K562 (cell line): ENCODE measurements around the gene CCDC88C. TPM values are rescaled to one million over a fixed set of nuclear protein-coding genes. Genes with fewer than 3 reads are reported as not detected.

Experiments
- ATAC-seq: fragments of 200-7000 bp; cut with Tn5 transposase; 3 replicates; pipeline ENCODE4 v1.9.1; 2020; ENCODE audit warnings: moderate library complexity
- BruUV-seq: library from RNA; stranded (reverse); fragments of 400-500 nt; replicated peaks from 2 replicates; lab custom pipeline; 2021; lab: Mats Ljungman, UMichigan
- CTCF ChIA-PET: fragments of 300-600 bp; formaldehyde crosslinking; extraction: SDS; loops from one replicate; lab custom pipeline; 2021; ENCODE audit warnings: low intra/inter-chr PET ratio; lab: Yijun Ruan, JAX
- POLR2A ChIA-PET: fragments of 300-600, 350-650 bp; sonication (Branson Sonifier 250); formaldehyde crosslinking; extraction: SDS; loops from one replicate; lab custom pipeline; 2021; ENCODE audit warnings: antibody characterized with exemption, inconsistent platforms; lab: Yijun Ruan, JAX
- DNase-seq, 4 experiments: peaks; one replicate each; pipeline versions ENCODE4 v3.0.0 to v3.0.0-alpha.2; 2011 to 2018; ENCODE audit warnings: low spot score in 3 of 4, mixed read lengths in 3 of 4; ENCODE audit errors: extremely low read depth in 1 of 4
- FAIRE-seq: peaks from 2 replicates; lab custom pipeline; 2011; peaks lifted over from hg19 to GRCh38; lab: Jason Lieb, UNC
- H2AFZ ChIP-seq: 2 replicates; pipeline ENCODE4 v1.6.0; 2011; ENCODE audit warnings: low read depth, low read length, control low read depth, inconsistent platforms
- H3K27ac ChIP-seq: fragments of 200-600 bp; 3 replicates; pipeline ENCODE4 v1.8.0; 2011; ENCODE audit warnings: low read depth, mild to moderate bottlenecking, control low read depth, inconsistent platforms, low read length, moderate library complexity, mixed read lengths; ENCODE audit errors: extremely low read depth
- H3K27me3 ChIP-seq, 2 experiments: fragments of 300-600 bp in 1 of 2; 2 replicates in 1 of 2; 3 replicates in 1 of 2; pipeline versions ENCODE4 v1.6.0 to v1.8.0; 2011; ENCODE audit warnings: inconsistent platforms in 2 of 2, low read length in 2 of 2, mild to moderate bottlenecking in 1 of 2, mixed read lengths in 1 of 2, moderate library complexity in 1 of 2; ENCODE audit not compliant: control insufficient read depth in 2 of 2, insufficient read depth in 2 of 2
- H3K36me3 ChIP-seq: fragments of 300-600 bp; 3 replicates; pipeline ENCODE4 v1.8.0; 2011; ENCODE audit warnings: mild to moderate bottlenecking, low read length, inconsistent platforms; ENCODE audit not compliant: control insufficient read depth, insufficient read depth
- H3K4me1 ChIP-seq, 2 experiments: fragments of 200-600 bp in 1 of 2; replicated peaks in 1 of 2; 2 replicates in 1 of 2; 3 replicates in 1 of 2; pipeline versions ENCODE4 v1.5.1 to v1.8.0; 2011; ENCODE audit warnings: inconsistent platforms in 2 of 2, low read length in 2 of 2, mild to moderate bottlenecking in 1 of 2, mixed read lengths in 1 of 2, moderate library complexity in 1 of 2; ENCODE audit not compliant: control insufficient read depth in 2 of 2, insufficient read depth in 2 of 2
- H3K4me2 ChIP-seq: 2 replicates; pipeline ENCODE4 v1.6.1; 2011; ENCODE audit warnings: low read length, control low read depth, inconsistent platforms, mixed read lengths; ENCODE audit not compliant: insufficient read depth
- H3K4me3 ChIP-seq: fragments of 200-600 bp; sonication (generic), shearing (Covaris generic); 2 replicates; pipeline ENCODE4 v1.5.1; 2016; ENCODE audit warnings: control low read depth, inconsistent platforms
- H3K79me2 ChIP-seq: fragments of 200-600 bp; 3 replicates; pipeline ENCODE4 v1.8.0; 2011; ENCODE audit warnings: low read length, inconsistent platforms; ENCODE audit not compliant: control insufficient read depth, insufficient read depth
- H3K9ac ChIP-seq, 2 experiments: 2 replicates each; pipeline versions ENCODE4 v1.6.0 to v1.6.1; 2011; ENCODE audit warnings: low read depth in 2 of 2, low read length in 2 of 2, control low read depth in 1 of 2, inconsistent platforms in 1 of 2, mild to moderate bottlenecking in 1 of 2, mixed read lengths in 1 of 2; ENCODE audit not compliant: insufficient read depth in 1 of 2
- H3K9me1 ChIP-seq: one replicate; pipeline ENCODE4 v1.6.0; 2011; ENCODE audit warnings: inconsistent platforms, mild to moderate bottlenecking, low read length, moderate library complexity; ENCODE audit not compliant: control insufficient read depth, insufficient read depth
- H3K9me3 ChIP-seq: replicated peaks from 2 replicates; pipeline ENCODE4 v1.5.1; 2011; ENCODE audit warnings: low read depth, low read length, inconsistent platforms; ENCODE audit not compliant: control insufficient read depth, insufficient read depth
- H4K20me1 ChIP-seq: replicated peaks from 2 replicates; pipeline ENCODE4 v1.6.1; 2011; ENCODE audit warnings: low read length, inconsistent platforms, mixed read lengths; ENCODE audit not compliant: control insufficient read depth, insufficient read depth
- ELF4 ChIP-seq: fragments of 450-650 bp; formaldehyde crosslinking; IDR thresholded peaks from 2 replicates; pipeline ENCODE4 v1.4.0; 2022; ENCODE audit warnings: missing genetic modification characterization
- FOXJ3 ChIP-seq: sonication (generic); formaldehyde crosslinking; IDR thresholded peaks from 2 replicates; pipeline ENCODE4 v1.4.0; 2020; ENCODE audit warnings: mild to moderate bottlenecking, missing genetic modification reagents
- JUND ChIP-seq, 2 experiments: IDR thresholded peaks; 2 replicates in 1 of 2; 3 replicates in 1 of 2; pipeline ENCODE4 v1.6.1; 2011; ENCODE audit warnings: borderline replicate concordance in 2 of 2, low read depth in 2 of 2, low read length in 2 of 2, improper control_type of control experiment in 1 of 2, missing biosample characterization in 1 of 2, missing genetic modification characterization in 1 of 2, missing genetic modification reagents in 1 of 2
- KLF10 ChIP-seq: fragments of 250-450 bp; sonication (Bioruptor Pico); IDR thresholded peaks from 2 replicates; pipeline ENCODE4 v1.6.1; 2021; ENCODE audit warnings: matching md5 sums
- PPARD ChIP-seq: fragments of 250-450 bp; sonication (Bioruptor Pico); IDR thresholded peaks from 2 replicates; pipeline ENCODE4 v1.8.0; 2022; ENCODE audit warnings: inconsistent platforms, mild to moderate bottlenecking, moderate library complexity
- THRAP3 ChIP-seq: fragments of 450-650 bp; IDR thresholded peaks from 2 replicates; pipeline ENCODE4 v1.6.1; 2016; ENCODE audit warnings: mild to moderate bottlenecking, inconsistent platforms, borderline replicate concordance
- ZBTB8A ChIP-seq: fragments of 450-650 bp; IDR thresholded peaks from 2 replicates; pipeline ENCODE4 v1.6.1; 2018; ENCODE audit warnings: mild to moderate bottlenecking, moderate library complexity; ENCODE audit not compliant: partially characterized antibody
- ZNF174 ChIP-seq: fragments of 250-450 bp; sonication (Bioruptor Pico); IDR thresholded peaks from 2 replicates; pipeline ENCODE4 v1.4.0; 2020; ENCODE audit warnings: mild to moderate bottlenecking
- WGBS: fragments of 100-300 bp; shearing (Covaris generic); methylation state at CpG from one replicate; pipeline ENCODE4 v1.1.6; 2016; ENCODE audit warnings: low coverage, mixed read lengths; ENCODE audit not compliant: insufficient coverage; ENCODE audit errors: missing lambda C conversion rate; 5-methylcytosine and 5-hydroxymethylcytosine counted together
- in situ Hi-C: fragments of 300-500 bp; cut with MboI; formaldehyde crosslinking; loops from 4 replicates; pipeline ENCODE4 v1.15.0; 2018; ENCODE audit warnings: inconsistent platforms, mixed read lengths
- intact Hi-C: fragments of 100-400 bp; cut with micrococcal nuclease; formaldehyde crosslinking; loops from 2 replicates; pipeline ENCODE4 v1.14.2; 2022
- polyA plus RNA-seq, 8 experiments: library from polyadenylated mRNA; depleted of rRNA in 4 of 8; stranded (reverse) in 5 of 8; unstranded in 3 of 8; fragments of >200 nt; fragmentation: Nextera tagmentation in 2 of 8; fragmentation: Illumina TruSeq in 1 of 8; extraction: Ambion mirVana in 2 of 8; extraction: Trizol in 1 of 8; gene quantifications; 2 replicates each; pipeline versions ENCODE4 v1.2.1 to v1.2.3, GENCODE V29; 2011 to 2014; ENCODE audit warnings: inconsistent platforms in 1 of 8, missing spikeins in 1 of 8
- total RNA-seq, 7 experiments: library from RNA; depleted of rRNA in 6 of 7; stranded (reverse); fragments of >200 nt in 6 of 7; fragmentation: Illumina TruSeq in 2 of 7; extraction: Trizol in 2 of 7; gene quantifications; 2 replicates each; pipeline versions ENCODE4 v1.2.1 to v1.2.3, GENCODE V29; 2011 to 2021; ENCODE audit warnings: low replicate concordance in 1 of 7
- TF ChIP-seq, protein P1 (sequence below): sonication (generic); formaldehyde crosslinking; IDR thresholded peaks from 2 replicates; pipeline ENCODE4 v1.8.0; 2023; ENCODE audit warnings: mild to moderate bottlenecking, missing genetic modification reagents
- TF ChIP-seq, protein P2 (sequence below): fragments of 450-650 bp; formaldehyde crosslinking; IDR thresholded peaks from 2 replicates; pipeline ENCODE4 v1.4.0; 2022; ENCODE audit warnings: mild to moderate bottlenecking, moderate library complexity

CCDC88C gene
- total and polyA plus RNA-seq, 9 of the 15 experiments (the other 6 are each of a cell fraction or from before 2014, with no cell fraction given): 0.62 to 22.5 (median 10.7) TPM

DNA sequence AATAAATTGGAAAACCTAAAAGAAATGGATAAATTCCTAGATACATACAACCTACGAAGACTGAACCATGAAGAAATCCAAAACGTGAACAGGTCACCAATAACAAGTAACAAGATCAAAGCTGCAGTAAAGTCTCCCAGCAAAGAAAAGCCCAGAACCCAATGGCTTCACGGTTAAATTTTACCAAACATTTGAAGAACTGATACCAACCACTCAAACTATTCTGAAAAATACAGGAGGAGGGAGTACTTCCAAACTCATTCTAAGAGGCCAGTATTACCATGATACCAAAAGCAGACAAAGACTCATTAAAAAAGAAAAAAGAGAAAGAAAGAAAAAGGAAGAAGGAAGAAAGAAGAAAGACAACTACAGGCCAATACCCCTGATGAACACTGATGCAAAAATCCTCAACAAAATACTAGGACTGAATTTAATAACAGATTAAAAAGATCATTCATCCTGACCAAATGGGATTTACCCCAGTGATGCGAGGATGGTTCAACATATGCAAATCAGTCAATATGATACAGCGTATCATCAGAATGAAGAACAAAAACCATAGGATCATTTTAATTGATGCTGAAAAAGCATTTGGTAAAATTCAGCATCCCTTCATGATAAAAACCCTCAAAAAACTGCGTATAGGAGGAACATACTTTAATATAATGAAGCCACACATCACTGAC, 26.9 kb upstream of the CCDC88C start:
- intact Hi-C loops (no loop called here), in situ Hi-C loops (no loop called here)
- Histone ChIP-seq H3K9me1 (no peaks in the 10 kb centered on the region), H3K4me1 (no peaks in the 10 kb centered on the region; a peak in 1 of 5 replicates), H3K27me3 (no peaks in the 10 kb centered on the region), H2AFZ (no peak overlapping the region), H3K27ac (no peak overlapping the region), H3K4me3 (no peak overlapping the region), H3K36me3 (no peaks in the 10 kb centered on the region; the same call in 2 of the 3 replicates), H3K4me2 (no peak overlapping the region), H4K20me1 (no peaks in the 10 kb centered on the region)
- ATAC-seq (no peak), DNase-seq (no peak)
- TSS peak; percentile 14 for BruUV-seq
- ChIA-PET CTCF (no interaction called here), POLR2A (no interaction called here)
- TF ChIP-seq THRAP3 (no peak), ZBTB8A (no peak), ZNF174 (no peak), JUND (IDR thresholded peaks at IDR 0.05; ENCODE audit: borderline replicate concordance, low read depth, low read length) (no peak), JUND (tag; IDR thresholded peaks at IDR 0.05; ENCODE audit: borderline replicate concordance, low read depth, low read length) (no peak), PPARD (CRISPR knock-in tag) (no peak), FOXJ3 (CRISPR knock-in tag) (no peak), KLF10 (no peak), ELF4 (CRISPR knock-in tag) (no peak)
- TF ChIP-seq, protein P1, sequence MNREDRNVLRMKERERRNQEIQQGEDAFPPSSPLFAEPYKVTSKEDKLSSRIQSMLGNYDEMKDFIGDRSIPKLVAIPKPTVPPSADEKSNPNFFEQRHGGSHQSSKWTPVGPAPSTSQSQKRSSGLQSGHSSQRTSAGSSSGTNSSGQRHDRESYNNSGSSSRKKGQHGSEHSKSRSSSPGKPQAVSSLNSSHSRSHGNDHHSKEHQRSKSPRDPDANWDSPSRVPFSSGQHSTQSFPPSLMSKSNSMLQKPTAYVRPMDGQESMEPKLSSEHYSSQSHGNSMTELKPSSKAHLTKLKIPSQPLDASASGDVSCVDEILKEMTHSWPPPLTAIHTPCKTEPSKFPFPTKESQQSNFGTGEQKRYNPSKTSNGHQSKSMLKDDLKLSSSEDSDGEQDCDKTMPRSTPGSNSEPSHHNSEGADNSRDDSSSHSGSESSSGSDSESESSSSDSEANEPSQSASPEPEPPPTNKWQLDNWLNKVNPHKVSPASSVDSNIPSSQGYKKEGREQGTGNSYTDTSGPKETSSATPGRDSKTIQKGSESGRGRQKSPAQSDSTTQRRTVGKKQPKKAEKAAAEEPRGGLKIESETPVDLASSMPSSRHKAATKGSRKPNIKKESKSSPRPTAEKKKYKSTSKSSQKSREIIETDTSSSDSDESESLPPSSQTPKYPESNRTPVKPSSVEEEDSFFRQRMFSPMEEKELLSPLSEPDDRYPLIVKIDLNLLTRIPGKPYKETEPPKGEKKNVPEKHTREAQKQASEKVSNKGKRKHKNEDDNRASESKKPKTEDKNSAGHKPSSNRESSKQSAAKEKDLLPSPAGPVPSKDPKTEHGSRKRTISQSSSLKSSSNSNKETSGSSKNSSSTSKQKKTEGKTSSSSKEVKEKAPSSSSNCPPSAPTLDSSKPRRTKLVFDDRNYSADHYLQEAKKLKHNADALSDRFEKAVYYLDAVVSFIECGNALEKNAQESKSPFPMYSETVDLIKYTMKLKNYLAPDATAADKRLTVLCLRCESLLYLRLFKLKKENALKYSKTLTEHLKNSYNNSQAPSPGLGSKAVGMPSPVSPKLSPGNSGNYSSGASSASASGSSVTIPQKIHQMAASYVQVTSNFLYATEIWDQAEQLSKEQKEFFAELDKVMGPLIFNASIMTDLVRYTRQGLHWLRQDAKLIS (CRISPR knock-in tag): no peak
- TF ChIP-seq, protein P2, sequence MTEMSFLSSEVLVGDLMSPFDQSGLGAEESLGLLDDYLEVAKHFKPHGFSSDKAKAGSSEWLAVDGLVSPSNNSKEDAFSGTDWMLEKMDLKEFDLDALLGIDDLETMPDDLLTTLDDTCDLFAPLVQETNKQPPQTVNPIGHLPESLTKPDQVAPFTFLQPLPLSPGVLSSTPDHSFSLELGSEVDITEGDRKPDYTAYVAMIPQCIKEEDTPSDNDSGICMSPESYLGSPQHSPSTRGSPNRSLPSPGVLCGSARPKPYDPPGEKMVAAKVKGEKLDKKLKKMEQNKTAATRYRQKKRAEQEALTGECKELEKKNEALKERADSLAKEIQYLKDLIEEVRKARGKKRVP: no peak
- TF ChIP-seq, all 486 proteins: peak for 0
- Histone ChIP-seq H3K9me3 (no peaks in the 10 kb centered on the region), H3K9ac (no peak overlapping the region), H3K79me2 (no peaks in the 10 kb centered on the region)
- FAIRE-seq: no peak
- WGBS: 45% methylated on average over 6 of the region's 6 CpGs
